ENCODE measurements around the gene EXOC6B.
A peak's percentile ranks its signal among the peaks of the same experiment; 100 is the strongest.

The EXOC6B gene

GRCh38 chr2:72147303-72147971 lies 678.4 kb downstream of the EXOC6B start, which contains the start of gene CYP26B1:
Gene CYP26B1 (minus strand): TSS chr2:72147862. CDS start chr2:72147834, 28 bp downstream.
- TF ChIP-seq PATZ1 (CRISPR knock-in tag; IDR thresholded peaks at IDR 0.05; ENCODE audit: borderline replicate concordance) = no peak
- 0 out of 2 replicates have a peak, but pooled peaks have one; percentile 40 for TF ChIP-seq GLIS3 (CRISPR knock-in tag; IDR thresholded peaks at IDR 0.05)
- no peak for TF ChIP-seq PPARA (CRISPR knock-in tag; IDR thresholded peaks at IDR 0.05; ENCODE audit: borderline replicate concordance)
- no peak for TF ChIP-seq ESRRG (CRISPR knock-in tag; IDR thresholded peaks at IDR 0.05)
- no peak for TF ChIP-seq POU6F1 (CRISPR knock-in tag; IDR thresholded peaks at IDR 0.05; ENCODE audit: borderline replicate concordance, low read depth)
- TF ChIP-seq CSDC2 (CRISPR knock-in tag; IDR thresholded peaks at IDR 0.05) = no peak
- ATAC-seq = no peak

GRCh38 chr2:72146347-72147302 lies 679.2 kb downstream of the EXOC6B start:
- no peak for ATAC-seq
- TF ChIP-seq RARB (CRISPR knock-in tag; IDR thresholded peaks at IDR 0.05) (no peak), CREB5 (CRISPR knock-in tag; IDR thresholded peaks at IDR 0.05; ENCODE audit: low read depth) (0 out of 2 replicates have a peak, but pooled peaks have one; percentile 8)

- ATAC-seq = no peak
- peak; percentile 14; the same call in 1 of the 2 replicates for TF ChIP-seq CREB5 (CRISPR knock-in tag; IDR thresholded peaks at IDR 0.05; ENCODE audit: low read depth)
- no peak for TF ChIP-seq TSHZ2 (CRISPR knock-in tag; IDR thresholded peaks at IDR 0.05)
- no peak for TF ChIP-seq ESRRG (CRISPR knock-in tag; IDR thresholded peaks at IDR 0.05)
- peak; percentile 62; the same call in 1 of the 2 replicates for TF ChIP-seq CSRNP3 (CRISPR knock-in tag; IDR thresholded peaks at IDR 0.05)
- TF ChIP-seq BACH2 (CRISPR knock-in tag; IDR thresholded peaks at IDR 0.05; ENCODE audit: borderline replicate concordance) = no peak
- no peak for TF ChIP-seq ZFP3 (CRISPR knock-in tag; IDR thresholded peaks at IDR 0.05)
- TF ChIP-seq ISL1 (CRISPR knock-in tag; IDR thresholded peaks at IDR 0.05) = no peak
- TF ChIP-seq GLIS3 (CRISPR knock-in tag; IDR thresholded peaks at IDR 0.05) = no peak
- TF ChIP-seq ZC3H10 (CRISPR knock-in tag; IDR thresholded peaks at IDR 0.05) = no peak
- no peak for TF ChIP-seq OSR1 (CRISPR knock-in tag; IDR thresholded peaks at IDR 0.05)
- TF ChIP-seq PPARA (CRISPR knock-in tag; IDR thresholded peaks at IDR 0.05; ENCODE audit: borderline replicate concordance) = no peak
Observed at GRCh38 chr2:72145658-72146329, 680.0 kb downstream of the EXOC6B start.

All from SK-N-SH treated with all-trans-retinoic acid at 6 μM for 48 hours (cell line).